Cardiac muscle cell (in vitro differentiated cells and primary cell): ENCODE data around the gene MYRFL. TPM values are rescaled to one million over a fixed set of nuclear protein-coding genes. Genes with fewer than 3 reads are reported as not detected.

Experiments
- DNase-seq, 2 donors: peaks; one replicate each; pipeline versions ENCODE4 v3.0.0 to v3.0.0-alpha.2; 2010 to 2017; ENCODE audit warnings: low read depth in 1 of 2, low spot score in 1 of 2
- H3K27ac ChIP-seq: fragments of 200-600 bp; sonication (generic); 2 replicates; pipeline ENCODE4 v1.5.1; 2016
- H3K27me3 ChIP-seq: fragments of 200-600 bp; sonication (generic); 2 replicates; pipeline ENCODE4 v1.6.0; 2016; ENCODE audit warnings: control low read depth
- H3K36me3 ChIP-seq: fragments of 200-600 bp; sonication (generic); 2 replicates; pipeline ENCODE4 v1.5.1; 2016; ENCODE audit warnings: control low read depth
- H3K4me1 ChIP-seq: fragments of 200-600 bp; sonication (generic); 2 replicates; pipeline ENCODE4 v1.8.1; 2017; ENCODE audit warnings: low read depth, mild to moderate bottlenecking, mixed run types
- H3K4me3 ChIP-seq: fragments of 200-600 bp; sonication (generic); 2 replicates; pipeline ENCODE4 v1.5.1; 2016; ENCODE audit warnings: mild to moderate bottlenecking
- H3K9me3 ChIP-seq: fragments of 200-600 bp; sonication (generic); 2 replicates; pipeline ENCODE4 v1.5.1; 2017; ENCODE audit warnings: low read depth, mild to moderate bottlenecking, control low read depth
- CTCF ChIP-seq: IDR thresholded peaks from 2 replicates; pipeline ENCODE4 v1.5.1; 2012; ENCODE audit warnings: low read depth, mild to moderate bottlenecking, low read length
- polyA plus RNA-seq: library from polyadenylated mRNA; unstranded; fragments of >200 nt; fragmentation: Nextera tagmentation; extraction: Ambion mirVana; gene quantifications from 2 replicates; pipeline ENCODE4 v1.2.1, GENCODE V29; 2016
- total RNA-seq: library from RNA; depleted of rRNA; stranded (reverse); fragments of >200 nt; gene quantifications from 2 replicates; pipeline ENCODE4 v1.2.3, GENCODE V29; 2016

The MYRFL gene
- total and polyA plus RNA-seq, 2 experiments from 2014 or later, result 2.2 to 3.5 TPM

GRCh38 chr12:69921831-69922230, 96.8 kb downstream of the MYRFL start:
- H3K4me3 ChIP-seq, result no peak overlapping the region
- H3K27me3 ChIP-seq, result no peaks in the 10 kb centered on the region
- DNase-seq, result no peak
- H3K9me3 ChIP-seq, result no peaks in the 10 kb centered on the region
- no peak for TF ChIP-seq CTCF
- H3K27ac ChIP-seq, result no peak overlapping the region
- no peaks in the 10 kb centered on the region for H3K4me1 ChIP-seq
- H3K36me3 ChIP-seq, result no peaks in the 10 kb centered on the region

- H3K4me1 ChIP-seq, result no peaks in the 10 kb centered on the region
- H3K4me3 ChIP-seq, result no peak overlapping the region
- TF ChIP-seq CTCF, result no peak
These were observed 98.0 kb downstream of the MYRFL start for GRCh38 chr12:69922999-69923398.

GRCh38 chr12:69925291-69925690, 100.3 kb downstream of the MYRFL start:
- H3K9me3 ChIP-seq, result no peaks in the 10 kb centered on the region
- no peaks in the 10 kb centered on the region for H3K27me3 ChIP-seq
- H3K27ac ChIP-seq, result no peak overlapping the region
- DNase-seq, result no peak
- H3K4me3 ChIP-seq, result no peak overlapping the region
- H3K4me1 ChIP-seq, result no peaks in the 10 kb centered on the region
- TF ChIP-seq CTCF, result no peak
- H3K36me3 ChIP-seq, result no peaks in the 10 kb centered on the region

More at GRCh38 chr12:69922999-69923398, 98.0 kb downstream of the MYRFL start:
- DNase-seq, result no peak
- H3K27me3 ChIP-seq, result no peaks in the 10 kb centered on the region
- H3K9me3 ChIP-seq, result no peaks in the 10 kb centered on the region
- H3K27ac ChIP-seq, result no peak overlapping the region
- no peaks in the 10 kb centered on the region for H3K36me3 ChIP-seq

- no peaks in the 10 kb centered on the region for H3K27me3 ChIP-seq
- peaks cover 5% of the 10 kb centered on the region for H3K4me1 ChIP-seq
- no peaks in the 10 kb centered on the region for H3K36me3 ChIP-seq
- H3K9me3 ChIP-seq, result no peaks in the 10 kb centered on the region
- H3K27ac ChIP-seq, result no peak overlapping the region
- H3K4me3 ChIP-seq, result no peak overlapping the region
- no peak for TF ChIP-seq CTCF
- no peak for DNase-seq
These were observed 102.1 kb downstream of the MYRFL start for GRCh38 chr12:69927164-69927563.

- Histone ChIP-seq H3K4me1 (peaks cover 19% of the 10 kb centered on the region), H3K36me3 (no peaks in the 10 kb centered on the region), H3K9me3 (no peaks in the 10 kb centered on the region), H3K4me3 (no peak overlapping the region), H3K27me3 (no peaks in the 10 kb centered on the region), H3K27ac (no peak overlapping the region)
- DNase-seq, result peak in 1 of 2 donors; percentile 48
- TF ChIP-seq CTCF, result no peak
These were observed 104.1 kb downstream of the MYRFL start for GRCh38 chr12:69929125-69929524.

- Histone ChIP-seq H3K4me3 (no peak overlapping the region), H3K9me3 (no peaks in the 10 kb centered on the region), H3K27ac (no peak overlapping the region), H3K36me3 (no peaks in the 10 kb centered on the region), H3K4me1 (peaks cover 19% of the 10 kb centered on the region), H3K27me3 (no peaks in the 10 kb centered on the region)
- no peak for TF ChIP-seq CTCF
- DNase-seq, result peak in 1 of 2 donors; percentile 62
These were observed 104.5 kb downstream of the MYRFL start for GRCh38 chr12:69929531-69929930.
